ENCODE measurements around the gene TMEM129.

- TF ChIP-seq CTCF (IDR thresholded peaks at IDR 0.05; ENCODE audit: low read depth, low read length) (no peak), POLR2A (IDR thresholded peaks at IDR 0.05; ENCODE audit: extremely low read depth, insufficient read length) (no peak), MAX (IDR thresholded peaks at IDR 0.05; ENCODE audit: low read depth, low read length) (no peak), MYC (IDR thresholded peaks at IDR 0.05; ENCODE audit: low read depth, low read length) (no peak)
These were observed 30.4 kb downstream of the TMEM129 start for GRCh38 chr4:1690698-1691097.

Data from NB4 (cell line).